ENCODE results near the gene RASGRF2. TPM values are rescaled to one million over a fixed set of nuclear protein-coding genes. Genes with fewer than 3 reads are reported as not detected.

RASGRF2 gene
- total RNA-seq, 4 donors from 2014 or later: 3.6 to 6.3 (median 4.8) TPM

GRCh38 chr5:81247441-81247972 is 287.3 kb downstream of the RASGRF2 start:
- H3K4me1 ChIP-seq: peaks cover 92 to 95% of the 10 kb centered on the region in 2 donors
- no peaks in the 10 kb centered on the region for H3K9me3 ChIP-seq
- DNase-seq (no peak), ATAC-seq (no peak)
- in situ Hi-C loops (cut with MboI; ENCODE audit: low sequenced_read_pairs in 4 of 4): no loop called here
- intact Hi-C loops (cut with DNase I; ENCODE audit: low total_unique reads): loop anchor here (5.0 to 10.0 kb wide), 3 partner anchors 55 to 917 kb away; partner anchors contain the start of gene ZCCHC9
- H3K4me3 ChIP-seq: no peak overlapping the region
- H3K27ac ChIP-seq: peak overlapping the region; percentile 98 to 100 (median 98)
- peaks cover 0 to 3% of the 10 kb centered on the region in 2 donors for H3K36me3 ChIP-seq
- H3K27me3 ChIP-seq: no peaks in the 10 kb centered on the region
- TF ChIP-seq CTCF (IDR thresholded peaks at IDR 0.05 in 4 of 5, conservative IDR thresholded peaks at IDR 0.05 in 1 of 5) (no peak), POLR2A (IDR thresholded peaks at IDR 0.05) (no peak)

- intact Hi-C loops (cut with DNase I; ENCODE audit: low total_unique reads): loop anchor here (5.0 to 10.0 kb wide), 3 partner anchors 53 to 916 kb away; partner anchors contain the start of gene ZCCHC9
- ATAC-seq: no peak
- Histone ChIP-seq H3K4me3 (no peak overlapping the region), H3K27me3 (no peaks in the 10 kb centered on the region), H3K9me3 (no peaks in the 10 kb centered on the region), H3K4me1 (peaks cover 74 to 78% of the 10 kb centered on the region in 2 donors), H3K36me3 (peaks cover 0 to 21% of the 10 kb centered on the region in 2 donors), H3K27ac (peak overlapping the region; percentile 98 to 100 (median 98))
- DNase-seq: no peak
- in situ Hi-C loops (cut with MboI; ENCODE audit: low sequenced_read_pairs in 4 of 4): no loop called here
- no peak for TF ChIP-seq CTCF (IDR thresholded peaks at IDR 0.05 in 4 of 5, conservative IDR thresholded peaks at IDR 0.05 in 1 of 5)
- TF ChIP-seq POLR2A (IDR thresholded peaks at IDR 0.05): no peak
Observed at GRCh38 chr5:81249240-81249639, 289.1 kb downstream of the RASGRF2 start.

GRCh38 chr5:81250004-81250403 is 289.8 kb downstream of the RASGRF2 start:
- Histone ChIP-seq H3K4me1 (peaks cover 67 to 70% of the 10 kb centered on the region in 2 donors), H3K4me3 (no peak overlapping the region), H3K27ac (peak overlapping the region; percentile 98 to 100 (median 98)), H3K9me3 (no peaks in the 10 kb centered on the region), H3K27me3 (no peaks in the 10 kb centered on the region), H3K36me3 (peaks cover 0 to 28% of the 10 kb centered on the region in 2 donors)
- ATAC-seq (no peak), DNase-seq (no peak)
- in situ Hi-C loops (cut with MboI; ENCODE audit: low sequenced_read_pairs in 4 of 4) (no loop called here), intact Hi-C loops (cut with DNase I; ENCODE audit: low total_unique reads) (no loop called here)
- TF ChIP-seq CTCF (IDR thresholded peaks at IDR 0.05 in 4 of 5, conservative IDR thresholded peaks at IDR 0.05 in 1 of 5) (no peak), POLR2A (IDR thresholded peaks at IDR 0.05) (no peak)

- Histone ChIP-seq H3K4me1 (peaks cover 48 to 51% of the 10 kb centered on the region in 2 donors), H3K27me3 (no peaks in the 10 kb centered on the region), H3K27ac (peak overlapping the region; percentile 98 to 100 (median 98)), H3K36me3 (peaks cover 0 to 45% of the 10 kb centered on the region in 2 donors), H3K9me3 (no peaks in the 10 kb centered on the region), H3K4me3 (no peak overlapping the region)
- TF ChIP-seq CTCF (IDR thresholded peaks at IDR 0.05 in 4 of 5, conservative IDR thresholded peaks at IDR 0.05 in 1 of 5): no peak
- DNase-seq (no peak), ATAC-seq (peak; percentile 60 to 61)
- in situ Hi-C loops (cut with MboI; ENCODE audit: low sequenced_read_pairs in 4 of 4) (no loop called here), intact Hi-C loops (cut with DNase I; ENCODE audit: low total_unique reads) (no loop called here)
Observed at GRCh38 chr5:81251922-81252321, 291.8 kb downstream of the RASGRF2 start.
